Measurements from ENCODE around the gene SPEM1.
A peak's percentile ranks its signal among the peaks of the same experiment; 100 is the strongest.

The SPEM1 gene

DNA sequence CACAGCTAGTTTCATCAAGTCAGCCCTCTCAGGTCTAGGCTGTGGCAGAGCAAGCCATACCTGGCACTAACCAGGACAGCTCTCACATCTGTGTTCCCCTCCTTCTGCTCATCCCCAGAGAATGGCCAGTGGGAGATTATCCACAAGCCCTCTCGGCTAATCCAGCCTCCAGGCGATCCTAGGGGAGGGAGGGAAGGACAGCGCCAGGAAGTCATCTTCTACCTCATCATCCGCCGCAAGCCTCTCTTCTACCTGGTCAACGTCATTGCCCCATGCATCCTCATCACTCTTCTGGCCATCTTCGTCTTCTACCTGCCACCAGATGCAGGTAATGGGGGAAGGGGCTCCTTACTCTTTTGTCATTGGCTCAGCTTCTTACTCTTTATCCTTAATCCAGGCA lies 28.3 kb downstream of the SPEM1 start:
- no peak overlapping the region for H3K4me2 ChIP-seq

DNA sequence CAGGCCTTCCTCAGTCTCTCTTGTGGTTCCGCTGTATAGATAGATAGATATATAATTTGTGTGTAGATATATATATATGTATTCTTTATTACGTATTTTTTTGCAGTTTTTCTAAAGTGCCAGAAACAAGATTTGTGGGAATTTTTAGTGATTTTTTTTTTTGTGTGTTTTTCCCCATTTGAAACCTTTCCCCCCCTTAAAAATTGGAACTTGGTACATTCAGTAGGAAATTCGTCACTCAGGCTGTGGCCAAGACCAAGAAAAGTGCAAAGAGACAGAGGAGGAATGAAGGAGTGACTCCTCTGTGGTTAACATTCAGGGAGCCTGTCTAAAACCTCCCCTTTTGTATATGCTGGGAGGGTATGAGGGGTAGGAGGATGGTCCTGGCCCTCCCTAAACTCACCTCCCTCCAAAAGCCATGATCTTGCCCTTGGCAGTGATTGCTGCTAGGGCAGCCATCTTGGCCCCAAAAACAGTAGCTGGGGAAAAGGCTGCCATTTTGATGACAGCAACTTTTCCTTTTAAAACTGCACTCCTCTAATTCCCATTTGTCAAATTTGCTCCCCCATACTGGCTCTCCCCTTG lies 39.9 kb downstream of the SPEM1 start:
- no peak overlapping the region for H3K4me2 ChIP-seq
- H3K27ac ChIP-seq, result no peak overlapping the region
- no peaks in the 10 kb centered on the region for H3K27me3 ChIP-seq
- peaks cover 17% of the 10 kb centered on the region for H3K4me1 ChIP-seq
- peaks cover 53% of the 10 kb centered on the region for H3K36me3 ChIP-seq
- H4K20me1 ChIP-seq, result no peaks in the 10 kb centered on the region
- H3K4me3 ChIP-seq, result no peak overlapping the region
- TF ChIP-seq Cebpa-rat (IDR thresholded peaks at IDR 0.05), result no peak
- no peak overlapping the region for H3K9ac ChIP-seq
- no peaks in the 10 kb centered on the region for H3K9me3 ChIP-seq

More for the DNA sequence above, 28.3 kb downstream of the SPEM1 start:
- no peak for TF ChIP-seq Cebpa-rat (IDR thresholded peaks at IDR 0.05)
- no peaks in the 10 kb centered on the region for H3K36me3 ChIP-seq
- no peak overlapping the region for H3K4me3 ChIP-seq
- no peaks in the 10 kb centered on the region for H3K9me3 ChIP-seq
- peaks cover 24% of the 10 kb centered on the region for H4K20me1 ChIP-seq
- no peak overlapping the region for H3K9ac ChIP-seq
- peaks cover 18% of the 10 kb centered on the region for H3K4me1 ChIP-seq
- peaks cover 54% of the 10 kb centered on the region for H3K27me3 ChIP-seq
- no peak overlapping the region for H3K27ac ChIP-seq

DNA sequence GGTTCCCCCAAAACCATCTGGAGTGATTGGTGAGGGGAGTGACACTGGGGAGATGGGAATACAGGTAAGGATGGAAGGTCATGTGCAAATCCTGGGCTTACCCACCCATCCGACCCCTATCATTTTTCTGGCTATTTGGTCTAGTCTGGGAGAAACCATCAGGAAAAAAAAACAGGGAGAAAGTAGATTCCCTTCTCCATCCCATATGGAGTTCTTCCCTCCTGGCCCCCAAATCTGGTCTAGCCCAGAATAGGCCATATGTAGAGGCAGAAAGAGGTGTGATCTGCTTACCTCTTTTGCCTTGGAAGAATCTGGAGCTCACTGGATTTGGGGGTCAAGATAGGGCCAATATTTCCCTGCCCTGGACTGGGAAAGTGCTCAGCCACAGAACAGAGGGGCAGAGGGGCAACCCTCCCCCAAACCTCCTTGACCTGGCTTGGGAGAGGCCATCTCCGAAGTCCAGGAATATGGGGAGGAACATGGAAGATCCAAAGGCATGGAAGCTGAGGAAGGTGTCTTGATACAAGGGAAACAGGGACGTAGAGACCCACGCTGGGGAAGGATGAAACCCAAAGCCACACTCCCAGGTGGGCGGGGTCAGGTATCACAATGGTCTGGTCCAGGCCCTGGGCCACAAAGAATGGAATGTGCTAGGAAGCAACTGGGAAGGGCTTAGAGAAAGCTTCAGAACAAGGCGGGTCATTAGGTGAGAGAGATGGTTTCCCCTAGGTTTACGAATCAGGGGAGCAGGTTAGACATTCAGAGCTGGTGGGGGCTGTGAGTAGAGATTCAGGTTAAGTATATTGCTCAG lies 40.9 kb downstream of the SPEM1 start:
- Histone ChIP-seq H3K9me3 (no peaks in the 10 kb centered on the region), H3K36me3 (peaks cover 64% of the 10 kb centered on the region)
- no peak for TF ChIP-seq Cebpa-rat (IDR thresholded peaks at IDR 0.05)

DNA sequence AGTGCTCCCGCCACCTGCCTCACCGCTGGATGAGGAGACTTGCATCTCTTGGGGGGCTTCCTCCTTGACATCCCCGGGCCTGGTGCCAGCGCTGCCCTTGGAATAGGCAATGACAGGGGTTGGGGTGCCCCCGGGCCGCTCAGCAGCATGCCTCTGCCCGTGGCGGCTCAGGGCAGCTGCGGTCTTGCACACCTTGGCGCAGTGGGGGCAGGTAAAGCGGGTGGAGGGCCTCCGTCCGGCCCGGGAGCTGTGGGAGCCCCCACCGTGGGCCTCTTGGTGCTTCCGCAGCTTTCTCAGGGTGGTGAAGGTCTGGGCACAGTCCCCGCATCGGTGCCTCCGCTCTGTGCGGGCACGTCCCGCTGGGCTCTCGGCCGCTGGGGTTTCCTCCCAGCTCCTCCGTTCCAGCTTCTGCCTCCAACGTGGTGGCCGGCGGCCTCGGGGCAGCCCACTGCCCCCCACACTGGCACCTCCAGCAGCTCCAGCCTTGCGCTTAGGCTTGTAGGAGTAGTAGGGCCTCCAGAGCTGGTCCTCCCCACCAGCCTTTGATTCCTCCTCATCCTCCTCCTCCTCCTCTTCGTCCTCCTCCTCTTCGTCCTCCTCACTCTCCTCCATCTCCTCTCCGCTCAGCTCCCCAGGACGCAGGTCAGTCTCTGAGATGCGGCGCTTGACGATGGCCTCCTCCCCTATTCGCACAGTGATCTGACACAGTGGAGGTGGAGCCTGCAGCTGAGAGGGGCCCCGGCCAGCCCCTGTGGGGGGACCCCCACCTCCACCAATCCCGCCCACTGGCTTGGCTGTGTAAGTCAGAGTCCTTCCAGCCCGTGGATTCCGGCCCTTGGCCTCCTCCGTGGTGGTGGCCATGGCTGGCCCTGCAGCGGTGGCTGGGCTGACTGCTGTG lies 42.6 kb downstream of the SPEM1 start:
- no peaks in the 10 kb centered on the region for H3K9me3 ChIP-seq
- H3K27me3 ChIP-seq, result no peaks in the 10 kb centered on the region
- H3K9ac ChIP-seq, result no peak overlapping the region
- H3K4me3 ChIP-seq, result no peak overlapping the region
- no peak for TF ChIP-seq Cebpa-rat (IDR thresholded peaks at IDR 0.05)
- H3K36me3 ChIP-seq, result peaks cover 80% of the 10 kb centered on the region
- peaks cover 14% of the 10 kb centered on the region for H3K4me1 ChIP-seq
- peaks cover 21% of the 10 kb centered on the region for H4K20me1 ChIP-seq
- no peak overlapping the region for H3K27ac ChIP-seq
- no peak overlapping the region for H3K4me2 ChIP-seq

More for the DNA sequence above, 40.9 kb downstream of the SPEM1 start:
- no peak overlapping the region for H3K27ac ChIP-seq
- no peak overlapping the region for H3K4me3 ChIP-seq
- no peaks in the 10 kb centered on the region for H3K27me3 ChIP-seq
- no peak overlapping the region for H3K4me2 ChIP-seq
- H4K20me1 ChIP-seq, result peaks cover 5% of the 10 kb centered on the region; the same call in 1 of the 2 replicates
- H3K4me1 ChIP-seq, result peaks cover 15% of the 10 kb centered on the region
- H3K9ac ChIP-seq, result no peak overlapping the region

DNA sequence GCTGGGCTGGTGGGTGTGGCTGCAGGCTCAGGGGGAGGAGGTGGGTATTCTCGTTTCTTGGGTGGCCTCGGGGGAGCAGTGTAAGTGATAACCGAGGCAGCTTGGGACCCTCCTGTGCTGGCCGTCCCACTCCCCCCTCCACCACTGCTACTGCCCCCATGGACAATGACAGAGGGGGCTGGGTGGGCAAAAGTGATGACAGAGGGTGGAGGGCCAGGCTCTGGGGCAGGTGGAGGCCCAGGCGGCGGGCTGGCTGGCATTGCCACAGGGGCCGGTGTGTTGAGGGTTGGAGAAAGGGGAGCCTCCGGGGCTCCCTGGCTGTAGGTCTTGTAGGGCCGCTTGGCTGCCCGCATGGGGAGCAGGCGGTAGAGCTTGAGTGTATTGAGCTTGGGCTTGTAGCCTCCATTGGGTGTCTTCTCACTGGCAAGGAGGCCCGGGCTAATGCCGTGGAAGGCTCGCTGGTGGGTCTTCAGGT lies 43.3 kb downstream of the SPEM1 start:
- H4K20me1 ChIP-seq, result peaks cover 28% of the 10 kb centered on the region
- no peak overlapping the region for H3K9ac ChIP-seq
- no peak overlapping the region for H3K4me2 ChIP-seq
- no peaks in the 10 kb centered on the region for H3K27me3 ChIP-seq
- TF ChIP-seq Cebpa-rat (IDR thresholded peaks at IDR 0.05), result no peak
- peaks cover 21% of the 10 kb centered on the region for H3K4me1 ChIP-seq
- H3K4me3 ChIP-seq, result no peak overlapping the region
- no peak overlapping the region for H3K27ac ChIP-seq
- H3K9me3 ChIP-seq, result no peaks in the 10 kb centered on the region
- peaks cover 79% of the 10 kb centered on the region for H3K36me3 ChIP-seq

DNA sequence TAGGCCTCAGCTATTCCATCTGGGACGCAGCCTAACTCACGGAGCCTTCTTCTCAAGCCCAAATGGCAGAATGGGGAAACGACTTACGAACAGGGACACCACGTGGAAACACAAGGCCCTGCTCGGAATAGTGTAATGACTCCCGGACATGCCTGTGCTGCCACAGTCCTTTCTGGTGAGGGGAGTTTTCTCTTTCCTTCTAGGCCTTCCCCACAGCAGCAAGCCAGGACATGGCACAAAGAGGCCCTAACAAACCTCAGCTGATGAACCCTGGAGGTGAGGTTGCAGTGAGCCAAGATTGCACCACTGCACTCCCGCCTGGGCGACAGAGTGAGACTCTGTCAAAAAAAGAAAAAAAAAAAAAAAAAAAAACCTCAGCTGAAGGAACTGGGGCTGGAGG lies 44.0 kb downstream of the SPEM1 start:
- Histone ChIP-seq H4K20me1 (peaks cover 34% of the 10 kb centered on the region), H3K4me2 (no peak overlapping the region), H3K27me3 (no peaks in the 10 kb centered on the region), H3K27ac (no peak overlapping the region), H3K4me3 (no peak overlapping the region), H3K4me1 (peaks cover 25% of the 10 kb centered on the region), H3K9me3 (no peaks in the 10 kb centered on the region), H3K36me3 (peaks cover 80% of the 10 kb centered on the region), H3K9ac (no peak overlapping the region)
- no peak for TF ChIP-seq Cebpa-rat (IDR thresholded peaks at IDR 0.05)

DNA sequence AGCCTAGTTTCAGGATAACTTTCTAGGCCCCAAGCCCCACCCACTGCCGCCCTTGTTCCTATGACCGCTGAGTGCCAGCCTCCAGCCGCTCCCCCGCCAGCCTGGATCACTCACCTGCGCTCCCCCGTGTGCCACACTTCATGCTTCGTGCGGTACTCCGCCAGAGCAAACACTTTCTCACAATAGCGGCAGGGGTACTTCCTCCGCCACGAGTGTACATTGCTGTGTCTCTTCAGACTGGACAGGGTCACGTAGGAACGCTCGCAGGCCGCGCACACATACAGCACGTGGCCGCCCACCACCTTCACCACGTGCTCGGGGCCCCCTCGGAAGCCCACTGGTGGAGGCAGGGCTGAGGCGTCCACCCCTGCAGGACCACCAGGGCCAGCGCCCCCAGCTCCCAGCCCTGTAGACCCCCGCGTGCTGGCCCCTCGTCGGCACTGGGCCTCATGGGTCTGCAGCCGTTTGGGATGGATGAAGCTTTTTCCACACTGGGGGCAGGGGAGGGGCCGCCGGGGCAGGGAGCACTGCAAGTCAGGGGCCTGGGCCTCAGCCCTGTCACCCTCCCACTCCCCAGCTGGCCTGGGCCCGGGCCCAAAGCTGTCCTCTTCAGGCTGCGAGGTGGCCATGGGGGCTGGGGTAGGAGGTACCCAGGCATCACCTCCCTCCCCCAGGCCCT lies 45.6 kb downstream of the SPEM1 start:
- Histone ChIP-seq H3K4me3 (no peak overlapping the region), H3K36me3 (peaks cover 85% of the 10 kb centered on the region), H3K4me2 (no peak overlapping the region), H4K20me1 (peaks cover 51% of the 10 kb centered on the region), H3K27ac (peak overlapping the region; percentile 44; the same call in 1 of the 2 replicates), H3K27me3 (no peaks in the 10 kb centered on the region), H3K9me3 (no peaks in the 10 kb centered on the region), H3K4me1 (peaks cover 25% of the 10 kb centered on the region), H3K9ac (no peak overlapping the region)
- no peak for TF ChIP-seq Cebpa-rat (IDR thresholded peaks at IDR 0.05)

DNA sequence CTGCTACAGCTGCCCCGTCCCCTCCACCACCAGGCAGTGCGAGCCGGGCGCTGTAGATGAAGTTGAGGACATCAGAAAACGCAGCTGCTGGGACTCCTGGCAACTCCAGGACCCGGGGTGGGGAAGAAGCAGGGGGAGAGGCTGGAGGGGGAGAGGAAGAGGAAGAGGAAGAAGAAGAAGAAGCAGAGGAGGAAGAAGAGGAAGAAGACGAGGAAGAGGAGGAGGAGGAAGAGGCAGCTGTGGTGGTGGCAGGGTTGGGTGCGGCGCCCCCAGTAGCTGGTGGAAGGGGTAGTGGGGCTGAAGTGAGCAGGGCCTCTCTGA lies 46.2 kb downstream of the SPEM1 start:
- Histone ChIP-seq H4K20me1 (peaks cover 56% of the 10 kb centered on the region), H3K36me3 (peaks cover 84% of the 10 kb centered on the region), H3K4me1 (peaks cover 25% of the 10 kb centered on the region), H3K9me3 (no peaks in the 10 kb centered on the region), H3K27me3 (no peaks in the 10 kb centered on the region), H3K4me3 (no peak overlapping the region), H3K9ac (no peak overlapping the region), H3K27ac (peak overlapping the region; percentile 44; the same call in 1 of the 2 replicates), H3K4me2 (no peak overlapping the region)
- no peak for TF ChIP-seq Cebpa-rat (IDR thresholded peaks at IDR 0.05)

DNA sequence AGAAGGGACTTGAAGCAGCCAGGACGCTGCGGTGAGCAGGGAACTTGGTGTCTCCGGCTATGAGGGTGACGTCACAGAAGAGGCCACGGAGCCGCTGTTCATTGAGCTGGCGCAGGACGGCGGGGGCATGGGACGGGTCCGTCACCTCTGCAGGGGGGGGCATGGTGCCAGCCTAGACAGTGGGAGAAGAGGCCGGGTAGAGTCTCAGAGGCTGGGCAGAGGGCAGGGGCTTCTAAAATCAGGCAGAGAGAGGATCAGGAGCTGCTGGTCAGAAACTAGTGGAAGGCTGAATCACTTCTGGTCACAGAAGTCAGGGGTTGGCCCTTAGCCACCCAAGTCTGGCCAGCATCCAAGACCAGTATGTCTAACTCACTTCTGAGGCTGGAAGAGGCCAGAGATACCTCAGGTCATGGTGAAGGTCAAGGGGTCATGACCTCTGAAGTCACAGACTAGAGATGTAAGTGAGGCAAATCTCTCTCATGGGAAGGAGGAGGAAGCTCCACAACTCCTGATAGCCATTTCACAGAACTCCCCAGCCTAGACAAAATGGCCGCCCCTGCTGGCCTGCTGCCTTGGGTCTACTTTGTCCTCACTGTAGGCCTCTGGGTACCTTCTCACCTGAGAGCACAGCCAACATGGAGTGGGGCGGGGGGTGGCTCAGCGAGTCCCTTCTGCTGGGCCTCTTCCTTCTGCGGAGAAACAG lies 46.7 kb downstream of the SPEM1 start:
- Histone ChIP-seq H3K27me3 (no peaks in the 10 kb centered on the region), H3K4me2 (peak overlapping the region; percentile 30), H4K20me1 (peaks cover 62% of the 10 kb centered on the region), H3K9me3 (no peaks in the 10 kb centered on the region), H3K27ac (peak overlapping the region; percentile 44; the same call in 1 of the 2 replicates), H3K36me3 (peaks cover 78% of the 10 kb centered on the region), H3K9ac (no peak overlapping the region), H3K4me1 (peaks cover 30% of the 10 kb centered on the region), H3K4me3 (no peak overlapping the region)
- TF ChIP-seq Cebpa-rat (IDR thresholded peaks at IDR 0.05), result no peak
